NCI-H1105 treated with DMSO at 0.1 percent for 48 hours (cell line): ENCODE measurements around the gene AUTS2.
"Not testable (repeated sequence)": the region's sequence is repeated elsewhere in the genome, so short reads cannot be mapped to it uniquely, and the experiment has no call there.

Experiments
- DNase-seq: peaks from one replicate; lab custom pipeline; 2025; lab: John Stamatoyannopoulos, UW

AUTS2 gene

GRCh38 chr7:70352088-70352487, 753.8 kb downstream of the AUTS2 start:
- no peak for DNase-seq

- no peak for DNase-seq
Measured at GRCh38 chr7:70352906-70353305, 754.6 kb downstream of the AUTS2 start.

- DNase-seq, result no peak
Measured at GRCh38 chr7:70353330-70353945, 755.2 kb downstream of the AUTS2 start.

- DNase-seq, result no peak
Measured at GRCh38 chr7:70353946-70354335, 755.7 kb downstream of the AUTS2 start.

GRCh38 chr7:70354409-70355169, 756.3 kb downstream of the AUTS2 start:
- no peak for DNase-seq

GRCh38 chr7:70355198-70356020, 757.1 kb downstream of the AUTS2 start:
- DNase-seq, result no peak

- peak; percentile 100 for DNase-seq
Measured at GRCh38 chr7:70356085-70356786, 758.0 kb downstream of the AUTS2 start.

- no peak for DNase-seq
Measured at GRCh38 chr7:70356787-70357328, 758.6 kb downstream of the AUTS2 start.

- DNase-seq, result no peak
Measured at GRCh38 chr7:70360557-70360956, 762.3 kb downstream of the AUTS2 start.

GRCh38 chr7:70361821-70362220, 763.5 kb downstream of the AUTS2 start:
- DNase-seq, result no peak

GRCh38 chr7:70364393-70364792, 766.1 kb downstream of the AUTS2 start:
- DNase-seq, result not testable (repeated sequence)

- DNase-seq, result no peak
Measured at GRCh38 chr7:70371652-70372051, 773.4 kb downstream of the AUTS2 start.

- DNase-seq, result no peak
Measured at GRCh38 chr7:70372768-70373515, 774.7 kb downstream of the AUTS2 start.

- no peak for DNase-seq
Measured at GRCh38 chr7:70374772-70375533, 776.7 kb downstream of the AUTS2 start.

GRCh38 chr7:70376561-70377031, 778.3 kb downstream of the AUTS2 start:
- DNase-seq, result peak; percentile 95

- DNase-seq, result no peak
Measured at GRCh38 chr7:70377957-70378356, 779.7 kb downstream of the AUTS2 start.

- no peak for DNase-seq
Measured at GRCh38 chr7:70379210-70379609, 780.9 kb downstream of the AUTS2 start.

- DNase-seq, result no peak
Measured at GRCh38 chr7:70380421-70381015, 782.2 kb downstream of the AUTS2 start.

- DNase-seq, result no peak
Measured at GRCh38 chr7:70383066-70383782, 784.9 kb downstream of the AUTS2 start.
